Peyer's patch (tissue), 4 donors: ENCODE results near the gene NDUFV3.
"Not testable (repeated sequence)": the region's sequence is repeated elsewhere in the genome, so short reads cannot be mapped to it uniquely, and the experiment has no call there.

Source experiments
- POLR2A ChIP-seq, 2 donors: fragments of 450-650 bp; IDR thresholded peaks; one replicate each; pipeline ENCODE4 v1.5.1; 2017; ENCODE audit warnings: antibody characterized with exemption in 2 of 2, mild to moderate bottlenecking in 2 of 2, moderate library complexity in 2 of 2
- TF ChIP-seq, protein P1 (sequence below), 6 experiments: fragments of 450-650 bp in 4 of 6; fragments of 200-600 bp in 2 of 6; sonication (generic) in 1 of 6; IDR thresholded peaks; one replicate each; pipeline ENCODE4 v1.5.1; 2017 to 2019; ENCODE audit warnings: antibody characterized with exemption in 6 of 6, mild to moderate bottlenecking in 3 of 6, moderate library complexity in 1 of 6

GRCh38 chr21:42936360-42936759 is 43.3 kb downstream of the NDUFV3 start:
- TF ChIP-seq, protein P1, sequence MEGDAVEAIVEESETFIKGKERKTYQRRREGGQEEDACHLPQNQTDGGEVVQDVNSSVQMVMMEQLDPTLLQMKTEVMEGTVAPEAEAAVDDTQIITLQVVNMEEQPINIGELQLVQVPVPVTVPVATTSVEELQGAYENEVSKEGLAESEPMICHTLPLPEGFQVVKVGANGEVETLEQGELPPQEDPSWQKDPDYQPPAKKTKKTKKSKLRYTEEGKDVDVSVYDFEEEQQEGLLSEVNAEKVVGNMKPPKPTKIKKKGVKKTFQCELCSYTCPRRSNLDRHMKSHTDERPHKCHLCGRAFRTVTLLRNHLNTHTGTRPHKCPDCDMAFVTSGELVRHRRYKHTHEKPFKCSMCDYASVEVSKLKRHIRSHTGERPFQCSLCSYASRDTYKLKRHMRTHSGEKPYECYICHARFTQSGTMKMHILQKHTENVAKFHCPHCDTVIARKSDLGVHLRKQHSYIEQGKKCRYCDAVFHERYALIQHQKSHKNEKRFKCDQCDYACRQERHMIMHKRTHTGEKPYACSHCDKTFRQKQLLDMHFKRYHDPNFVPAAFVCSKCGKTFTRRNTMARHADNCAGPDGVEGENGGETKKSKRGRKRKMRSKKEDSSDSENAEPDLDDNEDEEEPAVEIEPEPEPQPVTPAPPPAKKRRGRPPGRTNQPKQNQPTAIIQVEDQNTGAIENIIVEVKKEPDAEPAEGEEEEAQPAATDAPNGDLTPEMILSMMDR (IDR thresholded peaks at IDR 0.05): not testable (repeated sequence)
- not testable (repeated sequence) for TF ChIP-seq POLR2A (IDR thresholded peaks at IDR 0.05)
